NCI-H524 treated with DMSO at 0.1 percent for 48 hours (cell line): ENCODE data around the gene KISS1R.

Experiments used
- DNase-seq: peaks from one replicate; lab custom pipeline; 2025; lab: John Stamatoyannopoulos, UW

KISS1R gene

DNA sequence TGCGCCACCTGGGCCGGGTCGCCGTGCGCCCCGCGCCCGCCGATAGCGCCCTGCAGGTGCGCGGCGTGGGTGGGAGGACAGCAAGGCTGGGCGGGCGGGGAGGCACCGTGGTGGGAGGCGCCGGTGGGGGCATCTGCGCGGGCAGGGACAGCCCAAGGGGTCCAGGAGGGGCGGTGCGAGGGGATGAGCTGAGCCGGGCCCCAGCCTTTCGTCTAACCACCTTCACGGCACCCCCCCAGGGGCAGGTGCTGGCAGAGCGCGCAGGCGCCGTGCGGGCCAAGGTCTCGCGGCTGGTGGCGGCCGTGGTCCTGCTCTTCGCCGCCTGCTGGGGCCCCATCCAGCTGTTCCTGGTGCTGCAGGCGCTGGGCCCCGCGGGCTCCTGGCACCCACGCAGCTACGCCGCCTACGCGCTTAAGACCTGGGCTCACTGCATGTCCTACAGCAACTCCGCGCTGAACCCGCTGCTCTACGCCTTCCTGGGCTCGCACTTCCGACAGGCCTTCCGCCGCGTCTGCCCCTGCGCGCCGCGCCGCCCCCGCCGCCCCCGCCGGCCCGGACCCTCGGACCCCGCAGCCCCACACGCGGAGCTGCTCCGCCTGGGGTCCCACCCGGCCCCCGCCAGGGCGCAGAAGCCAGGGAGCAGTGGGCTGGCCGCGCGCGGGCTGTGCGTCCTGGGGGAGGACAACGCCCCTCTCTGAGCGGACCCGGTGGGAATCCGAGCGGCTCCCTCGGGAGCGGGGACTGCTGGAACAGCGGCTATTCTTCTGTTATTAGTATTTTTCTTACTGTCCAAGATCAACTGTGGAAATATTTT, 3.1 kb downstream of the KISS1R start:
- no peak for DNase-seq

GRCh38 chr19:924553-925086, 7.5 kb downstream of the KISS1R start:
- no peak for DNase-seq

- no peak for DNase-seq
These were observed 8.0 kb downstream of the KISS1R start for GRCh38 chr19:925087-925525.

GRCh38 chr19:925526-926322, 8.6 kb downstream of the KISS1R start, which contains the start of gene ARID3A:
ARID3A (plus strand) TSS chr19:926035; CDS start chr19:929529, 3,494 bp downstream.
- DNase-seq: peak; percentile 42

- DNase-seq: no peak
These were observed 9.1 kb downstream of the KISS1R start for GRCh38 chr19:926323-926588.

DNA sequence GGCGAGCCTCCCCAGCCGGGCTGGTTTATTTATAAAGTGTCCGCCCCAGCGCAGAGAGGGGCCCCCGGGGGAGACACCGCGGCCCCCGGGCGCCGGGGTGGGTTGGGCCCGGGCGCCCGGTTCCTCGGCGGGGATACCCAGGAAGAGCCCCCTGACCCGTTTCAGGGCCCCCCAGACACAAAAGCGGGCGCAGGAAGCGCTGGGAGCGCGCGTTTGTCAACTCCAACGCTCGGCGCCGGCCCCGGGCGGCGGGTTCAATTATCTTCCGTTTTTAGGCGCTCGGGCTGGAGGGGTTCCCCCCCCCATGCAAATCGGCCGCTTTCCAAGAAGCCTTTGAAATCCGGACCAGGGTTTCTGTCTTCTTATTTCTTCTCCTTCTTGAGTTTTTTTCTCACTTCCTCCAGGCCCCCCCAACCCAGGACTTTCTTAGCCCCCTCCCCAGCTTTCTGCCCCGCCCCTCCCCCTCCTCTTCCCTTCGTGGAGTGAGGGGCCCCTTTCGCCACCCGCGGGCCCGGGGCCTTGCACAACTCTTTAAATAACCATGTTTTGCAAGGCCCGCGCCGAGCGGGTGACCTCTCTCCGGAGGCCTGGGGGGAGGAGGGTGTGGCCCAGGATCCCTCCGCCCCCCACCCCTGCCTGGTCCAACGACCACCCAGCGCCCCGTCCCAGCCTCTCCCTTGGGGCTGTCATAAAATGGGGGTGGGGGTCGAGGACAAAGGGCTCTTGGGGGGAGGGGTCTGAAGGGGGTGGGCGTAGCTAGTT, 9.6 kb downstream of the KISS1R start:
- no peak for DNase-seq

- DNase-seq: no peak
These were observed 10.2 kb downstream of the KISS1R start for GRCh38 chr19:927351-927779.

- no peak for DNase-seq
These were observed 10.8 kb downstream of the KISS1R start for GRCh38 chr19:927780-928401.

DNA sequence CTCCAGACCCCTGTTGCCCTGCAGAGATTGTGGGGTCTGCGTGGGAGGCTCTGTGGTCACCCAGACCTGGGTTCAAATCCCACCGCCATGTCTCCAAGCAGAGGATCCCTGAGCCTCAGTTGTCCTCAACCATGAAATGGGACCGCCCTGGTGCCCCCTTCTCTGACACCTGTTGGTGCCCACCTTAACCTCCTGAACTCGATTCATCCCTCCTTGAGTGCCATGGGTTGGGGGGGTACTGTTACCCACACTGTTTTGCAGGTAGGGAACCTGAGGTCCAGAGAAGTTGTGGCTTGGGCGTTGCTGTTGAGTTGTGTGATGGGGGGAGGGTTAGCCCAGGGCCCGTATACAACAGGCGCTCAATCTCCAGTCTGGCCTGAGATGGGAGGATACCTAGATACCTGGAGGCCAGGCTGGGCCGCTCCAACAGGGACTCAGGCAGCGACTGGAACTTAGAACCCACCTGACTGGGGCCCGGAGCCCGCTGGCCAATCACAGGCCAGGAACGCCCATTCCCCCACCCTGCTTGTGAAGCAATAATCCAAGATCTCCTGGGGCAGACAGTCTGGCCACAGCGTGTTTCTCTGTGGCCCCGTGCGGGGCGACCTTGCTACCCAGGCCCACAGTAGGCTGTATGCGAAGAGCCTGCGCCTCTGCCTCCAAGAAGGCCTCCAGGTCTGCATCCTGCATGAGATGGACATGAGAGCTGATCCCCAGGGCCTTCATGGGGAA, 11.5 kb downstream of the KISS1R start:
- no peak for DNase-seq

GRCh38 chr19:929203-929890, 12.2 kb downstream of the KISS1R start:
- no peak for DNase-seq

- DNase-seq: no peak
These were observed 12.7 kb downstream of the KISS1R start for GRCh38 chr19:929891-930258.

- DNase-seq: no peak
These were observed 14.9 kb downstream of the KISS1R start for GRCh38 chr19:931860-932647.

DNA sequence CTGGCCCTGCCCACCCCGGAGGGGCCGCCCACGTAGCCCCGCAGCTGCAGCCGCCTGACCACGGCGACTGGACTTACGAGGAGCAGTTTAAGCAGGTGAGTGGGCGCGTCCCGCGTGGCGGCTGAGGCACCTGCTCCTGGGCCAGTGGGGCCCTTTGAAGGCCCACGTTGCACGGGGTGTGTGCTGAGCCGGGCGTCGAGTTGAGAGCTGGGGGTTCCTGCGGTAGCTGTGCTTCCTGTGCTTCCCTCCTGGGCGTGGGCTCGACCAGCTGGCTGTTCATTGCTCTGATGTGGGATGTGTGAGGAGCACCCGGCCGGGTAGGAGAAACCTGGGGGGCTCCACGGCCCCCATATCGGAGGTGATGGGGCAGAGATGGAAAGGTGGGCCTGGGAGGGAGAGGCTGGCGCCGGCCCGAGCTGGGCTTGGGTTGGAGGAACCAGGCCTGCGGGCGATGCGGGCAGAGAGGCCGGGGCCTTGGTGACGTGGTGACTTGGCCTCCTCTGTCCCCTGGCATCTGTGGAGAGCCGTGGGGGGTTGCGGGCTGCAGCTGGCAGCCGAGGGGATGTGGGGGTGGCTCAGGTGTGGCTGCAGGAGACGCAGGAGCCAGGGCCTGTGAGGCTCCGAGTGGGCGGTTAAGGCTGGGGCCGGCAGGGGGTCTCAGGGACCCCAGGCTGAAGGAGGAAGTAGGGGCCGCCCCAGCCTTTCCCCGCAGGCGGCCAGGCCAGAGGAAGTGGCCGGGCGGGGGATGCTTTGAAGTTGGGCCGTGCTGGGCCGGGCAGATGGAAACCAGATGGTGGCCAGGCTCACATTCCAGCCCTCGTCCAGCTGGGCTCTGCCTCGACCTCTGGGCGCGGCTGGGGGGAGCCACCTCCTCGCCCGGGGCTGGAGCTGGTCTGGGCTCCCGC, 15.8 kb downstream of the KISS1R start:
- DNase-seq: peak; percentile 44

GRCh38 chr19:933553-933882, 16.4 kb downstream of the KISS1R start:
- DNase-seq: no peak

DNA sequence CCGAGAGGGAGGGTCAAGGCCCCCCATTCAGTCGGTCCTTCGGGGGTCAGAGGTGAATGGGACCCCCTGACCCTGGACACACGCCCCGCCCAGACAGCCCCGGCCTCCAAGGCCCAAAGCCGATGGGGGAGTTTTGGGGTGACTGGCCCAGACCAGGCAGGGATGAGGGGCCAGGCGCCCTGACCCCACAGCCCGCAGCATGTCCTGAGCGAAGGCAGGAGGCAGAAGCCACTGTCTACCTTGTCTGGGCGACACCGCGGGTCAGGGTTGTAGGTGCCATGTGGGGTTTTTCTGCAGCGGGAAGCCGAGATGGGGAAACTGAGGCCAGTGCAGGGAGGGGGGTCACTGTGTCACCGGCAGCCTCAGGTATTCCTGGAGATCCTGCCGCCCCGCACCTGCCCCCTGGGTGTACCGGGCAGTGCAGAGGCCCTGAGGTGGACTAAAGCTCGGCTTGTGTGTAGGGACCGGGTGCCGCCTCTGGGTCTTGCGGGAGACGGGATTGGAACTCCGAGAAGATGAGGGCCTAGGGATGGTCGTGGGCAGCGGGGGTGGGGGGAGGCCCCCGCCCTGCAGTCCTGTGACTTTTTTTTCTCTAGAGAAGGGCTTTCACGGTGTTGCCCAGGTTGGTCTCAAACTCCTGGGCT, 17.2 kb downstream of the KISS1R start:
- DNase-seq: no peak

GRCh38 chr19:934865-935479, 17.8 kb downstream of the KISS1R start:
- DNase-seq: peak; percentile 31

DNA sequence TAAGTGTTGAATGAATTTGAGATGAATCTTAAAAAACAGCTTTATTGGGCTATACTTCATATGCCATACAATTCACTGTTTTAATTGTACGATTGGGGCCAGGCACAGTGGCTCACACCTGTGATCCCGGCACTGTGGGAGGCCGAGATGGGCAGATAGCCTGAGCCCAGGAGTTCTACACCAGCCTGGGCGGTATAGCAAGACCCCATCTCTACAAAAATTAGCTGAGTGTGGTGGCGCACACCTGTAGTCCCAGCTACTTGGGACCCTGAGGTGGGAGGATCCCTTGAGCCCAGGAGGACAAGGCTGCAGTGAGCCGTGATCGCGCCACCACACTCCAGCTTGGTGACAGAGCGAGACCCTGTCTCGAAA, 19.0 kb downstream of the KISS1R start:
- DNase-seq: no peak

- DNase-seq: no peak
These were observed 20.1 kb downstream of the KISS1R start for GRCh38 chr19:937259-937694.
